Measurements from ENCODE around the gene CASP5.
"Not testable (repeated sequence)": the region's sequence is repeated elsewhere in the genome, so short reads cannot be mapped to it uniquely, and the experiment has no call there.

Gene CASP5

DNA sequence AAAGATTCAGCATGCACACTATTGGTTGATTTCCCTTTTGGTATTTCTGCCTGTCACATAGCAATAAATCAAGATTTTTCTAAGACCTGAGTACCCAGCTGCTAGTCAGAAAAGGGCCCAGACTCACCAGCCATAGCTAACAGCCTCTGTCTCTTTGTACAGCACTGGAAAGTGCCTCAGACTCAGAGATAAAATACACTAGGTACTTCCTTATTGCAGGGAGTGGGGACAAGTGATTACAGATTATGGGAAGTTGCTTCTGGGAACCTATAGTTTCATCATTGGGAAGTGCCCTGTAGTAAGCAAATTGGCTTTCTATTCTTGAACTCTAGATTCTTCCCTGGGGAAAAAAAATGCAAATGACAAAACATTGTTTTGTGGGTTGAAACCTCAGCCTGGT, at the start of gene CASP5:
CASP5 (minus strand) TSS at position 166 of the 400 bp plus-strand sequence; CDS start at position 134, 32 bp downstream.
- no peak for DNase-seq

DNA sequence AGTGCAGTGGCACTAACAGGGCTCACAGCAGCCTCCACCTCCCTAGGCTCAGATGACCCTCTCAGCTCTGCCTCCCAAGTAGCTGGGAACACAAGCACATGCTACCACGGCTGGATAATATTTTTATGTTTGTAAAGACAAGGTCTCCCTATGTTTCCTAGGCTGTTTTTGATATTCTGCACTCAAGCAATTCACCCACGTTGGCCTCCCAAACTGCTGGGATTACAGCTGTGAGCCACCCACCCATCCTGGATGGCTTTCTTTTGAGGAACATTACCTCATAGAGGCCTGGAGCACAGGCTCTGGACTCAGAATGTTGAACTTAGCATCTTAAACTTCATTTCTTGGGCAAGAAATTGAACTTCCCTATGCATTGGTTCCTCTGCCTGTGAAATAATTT, 49.1 kb upstream of the CASP5 start:
- DNase-seq: not testable (repeated sequence)

DNA sequence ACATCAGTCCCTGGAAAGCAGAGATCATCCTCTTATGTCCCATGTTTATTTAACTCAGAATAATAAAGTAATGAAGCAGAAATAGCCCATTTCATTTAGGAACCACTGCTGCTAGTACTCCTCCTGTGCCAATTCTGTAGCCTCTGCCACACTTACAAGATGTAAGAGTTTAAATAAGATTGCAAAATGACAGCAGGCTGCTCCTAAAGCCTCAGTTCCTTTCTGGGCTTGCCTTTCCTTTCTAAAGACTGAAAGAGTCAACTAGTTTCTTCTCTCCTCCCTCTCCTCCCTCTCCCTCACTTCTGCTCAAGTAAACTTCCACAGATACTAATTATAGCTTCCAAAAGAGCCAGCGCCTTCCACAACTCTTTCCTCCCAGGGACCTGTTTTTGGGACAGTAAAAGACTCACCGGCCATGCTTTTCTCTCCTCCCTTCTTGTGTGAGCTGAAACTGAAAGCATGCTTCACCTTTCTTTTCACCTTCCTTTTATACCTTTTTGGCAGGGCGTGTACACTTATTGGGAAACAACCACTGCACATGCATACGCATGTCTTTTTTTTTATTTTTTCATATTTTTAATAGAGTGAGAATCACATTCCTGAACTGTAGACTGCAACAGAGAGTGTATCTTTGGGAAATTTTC, 48.2 kb upstream of the CASP5 start:
- no peak for DNase-seq

DNA sequence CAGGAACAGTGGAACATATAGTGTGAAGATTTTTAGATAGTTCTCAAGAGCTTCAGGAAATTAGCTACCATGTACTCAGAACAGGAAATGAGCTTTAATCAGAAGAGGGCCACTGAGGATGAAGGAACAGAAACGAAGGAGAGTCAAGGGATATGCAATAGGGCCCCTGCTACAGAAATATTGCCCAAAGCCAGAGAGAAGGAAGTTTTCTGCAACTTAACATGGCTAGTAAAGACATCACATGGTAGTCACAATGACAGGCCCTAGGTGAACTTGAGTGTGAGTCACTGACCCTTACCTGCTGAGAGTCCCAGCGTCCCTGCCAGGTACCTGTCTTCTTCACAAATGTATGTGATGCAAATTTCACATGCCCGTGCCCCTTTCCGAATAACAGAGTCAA, 47.3 kb upstream of the CASP5 start:
- no peak for DNase-seq

DNA sequence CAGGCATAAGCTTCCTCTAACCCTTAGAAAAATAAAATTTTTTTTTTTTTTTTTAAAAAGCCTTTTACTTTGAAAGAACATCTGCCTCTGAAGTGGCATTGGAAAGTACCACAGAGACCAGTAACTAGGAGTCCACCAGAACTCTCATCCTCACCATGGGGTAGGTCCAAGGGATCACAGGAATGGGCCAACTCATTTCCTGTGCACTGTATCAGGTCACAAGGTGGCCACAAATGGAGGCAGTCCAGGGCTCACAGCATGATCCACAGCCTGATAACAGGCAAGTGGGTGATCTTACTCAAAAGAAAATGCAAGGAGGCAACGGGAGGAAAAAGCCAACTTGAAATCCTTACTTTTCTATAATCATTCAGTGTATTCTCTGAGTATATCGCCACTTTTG, 46.8 kb upstream of the CASP5 start:
- not testable (repeated sequence) for DNase-seq

DNA sequence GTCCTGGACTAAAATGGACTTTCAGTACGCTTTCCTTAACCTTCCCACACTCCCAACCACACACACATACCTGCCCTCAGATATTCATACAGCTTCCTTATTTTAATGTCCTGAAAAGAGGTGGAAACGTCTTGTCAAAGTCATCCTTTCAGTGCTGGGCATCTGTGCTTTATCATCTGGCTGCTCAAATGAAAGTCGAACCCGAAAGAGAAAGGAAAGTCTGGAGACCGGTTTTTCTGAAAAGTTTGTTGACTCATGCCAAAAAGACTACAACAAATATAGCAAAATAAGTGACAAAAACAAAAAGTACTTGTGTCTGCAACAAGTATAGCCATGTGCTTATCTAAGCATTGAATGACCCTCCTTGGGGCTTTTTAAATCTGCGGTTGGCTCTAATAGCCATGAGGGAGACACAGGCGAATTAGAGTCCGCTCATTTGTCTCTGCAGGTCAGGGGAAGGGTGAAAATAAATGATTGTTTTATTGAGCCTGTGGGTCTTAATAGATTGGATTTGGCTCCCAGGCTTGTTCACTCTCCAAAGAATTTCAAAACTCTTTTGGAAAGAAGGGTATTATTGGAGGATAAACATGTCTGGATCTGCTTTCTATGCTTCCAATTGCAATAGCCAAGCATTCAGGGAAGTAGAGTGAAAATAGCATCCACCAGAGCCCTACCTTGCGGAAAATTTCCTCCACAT, 40.4 kb upstream of the CASP5 start:
- not testable (repeated sequence) for DNase-seq

DNA sequence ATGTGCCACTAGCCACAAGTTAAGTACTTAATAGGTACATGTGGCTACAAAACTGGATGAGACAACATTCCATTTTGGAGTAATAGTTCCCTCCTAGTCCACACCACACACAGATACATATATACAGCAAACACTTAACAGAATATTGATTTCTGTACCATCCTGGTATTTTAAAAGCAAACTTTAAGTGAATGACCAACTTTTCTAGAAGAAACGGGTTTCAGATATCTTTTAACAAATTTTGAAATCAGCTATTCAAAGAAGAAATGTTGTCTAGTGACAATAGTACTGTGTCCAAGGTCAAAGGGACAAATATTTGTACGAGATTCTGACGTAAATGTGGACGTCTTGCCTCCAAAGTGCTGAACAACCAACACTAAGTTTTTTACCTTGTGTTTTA, 34.5 kb upstream of the CASP5 start:
- DNase-seq: no peak

DNA sequence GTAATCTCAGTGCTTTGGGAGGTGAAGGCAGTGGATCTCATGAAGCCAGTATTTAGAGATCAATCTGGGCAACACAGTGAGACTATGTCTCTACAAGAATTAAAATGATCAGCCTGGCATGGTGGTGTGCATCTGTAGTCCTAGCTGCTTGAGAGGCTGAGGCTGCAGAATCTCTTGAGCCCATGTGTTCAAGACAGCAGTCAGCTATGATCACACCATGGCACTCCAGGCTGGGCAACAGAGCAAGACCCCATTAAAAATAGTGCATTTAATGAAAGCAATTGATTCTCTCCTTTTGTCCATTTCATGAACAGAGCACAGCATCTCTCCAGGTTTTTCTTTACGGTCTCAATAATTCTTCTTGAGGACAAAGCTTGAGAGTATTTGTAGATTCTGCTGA, 33.5 kb upstream of the CASP5 start:
- no peak for DNase-seq

DNA sequence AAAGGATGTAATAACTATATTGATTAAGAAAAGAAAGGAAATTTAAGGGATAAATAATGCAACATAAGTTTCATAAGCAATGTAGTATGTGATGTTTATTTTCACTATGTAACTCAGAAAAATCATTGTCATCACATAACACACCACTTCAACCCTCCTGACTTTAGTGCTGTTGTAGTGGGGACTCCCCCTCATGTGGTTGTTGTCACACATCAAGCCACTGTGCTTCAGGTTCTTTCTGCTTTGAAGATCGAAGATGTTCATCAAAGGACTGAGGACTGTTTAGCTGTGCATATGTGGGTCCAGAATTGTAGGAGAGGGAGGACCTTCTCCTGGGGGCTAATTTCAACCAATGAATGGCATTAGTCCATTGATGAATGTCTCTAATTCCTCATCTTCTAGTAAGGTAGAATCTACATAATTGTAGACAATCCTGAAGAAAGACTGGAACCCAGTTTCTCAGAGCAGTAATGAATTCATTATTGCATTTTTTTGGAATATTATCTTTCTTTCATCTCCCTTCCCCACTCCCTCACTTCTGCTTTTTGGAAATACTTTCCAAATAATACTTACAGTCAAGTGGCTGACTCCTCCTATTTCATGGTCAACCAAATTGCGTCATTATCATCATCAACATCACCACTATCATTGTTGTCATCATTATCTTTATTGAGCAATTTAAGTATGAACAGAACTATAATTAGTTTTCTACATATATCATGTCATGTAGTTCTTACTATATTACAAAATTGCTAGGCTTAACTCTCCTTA, 31.9 kb upstream of the CASP5 start:
- no peak for DNase-seq

DNA sequence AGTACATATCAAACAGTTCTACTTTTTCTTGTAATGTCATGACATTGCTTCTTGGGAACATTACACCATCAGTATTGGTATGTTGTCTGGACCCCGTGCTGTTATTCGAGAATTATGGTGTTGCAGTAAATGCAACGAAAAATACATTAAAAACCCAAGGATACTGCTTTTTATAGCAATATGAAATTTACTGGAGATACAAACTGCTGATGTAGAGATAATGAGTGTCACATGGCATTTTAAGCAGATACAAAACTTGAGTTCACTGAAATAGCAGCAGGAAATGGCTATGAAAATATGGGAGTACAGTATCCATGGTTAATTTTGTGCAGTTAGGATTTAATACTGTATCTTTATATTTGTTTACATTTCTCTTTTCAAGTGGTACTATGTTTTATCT, 29.5 kb upstream of the CASP5 start:
- DNase-seq: no peak

DNA sequence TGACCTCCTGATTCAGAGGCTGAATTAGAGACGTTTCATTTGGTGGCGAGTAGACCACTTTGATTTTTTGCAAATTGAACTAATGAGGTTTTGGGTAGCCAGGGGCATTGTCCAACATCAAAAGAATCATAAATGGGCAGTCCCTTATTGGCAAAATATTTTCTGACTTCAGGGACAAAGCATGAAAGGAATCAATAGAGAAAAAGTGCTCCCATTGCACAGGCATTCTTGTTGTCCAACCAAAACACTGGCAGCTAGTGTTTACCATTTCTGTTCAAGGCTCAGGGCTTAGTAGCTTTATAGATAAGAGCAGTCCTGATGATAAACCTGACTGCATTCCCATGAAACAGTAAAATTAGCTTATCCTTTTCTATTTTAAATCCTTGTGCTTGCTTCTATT, 28.6 kb upstream of the CASP5 start:
- no peak for DNase-seq

DNA sequence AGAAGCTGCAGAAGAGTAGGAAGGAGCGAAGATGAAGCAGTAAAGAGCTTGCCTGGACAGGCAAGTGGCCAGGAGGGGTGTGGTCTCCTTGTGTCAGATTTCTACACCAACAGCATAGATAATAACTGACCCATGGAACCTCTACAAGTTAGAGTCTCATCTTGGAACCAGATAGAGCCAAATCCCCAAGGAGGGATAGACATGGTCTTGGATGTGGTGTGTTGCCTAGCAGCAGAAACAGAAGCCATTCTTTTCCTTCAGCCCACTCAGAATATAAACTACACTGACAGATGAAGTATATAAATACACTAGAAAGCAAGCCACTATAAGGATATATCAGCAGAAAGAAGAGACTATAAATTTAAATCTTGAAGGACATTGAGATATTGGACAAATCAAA, 26.5 kb upstream of the CASP5 start:
- no peak for DNase-seq

DNA sequence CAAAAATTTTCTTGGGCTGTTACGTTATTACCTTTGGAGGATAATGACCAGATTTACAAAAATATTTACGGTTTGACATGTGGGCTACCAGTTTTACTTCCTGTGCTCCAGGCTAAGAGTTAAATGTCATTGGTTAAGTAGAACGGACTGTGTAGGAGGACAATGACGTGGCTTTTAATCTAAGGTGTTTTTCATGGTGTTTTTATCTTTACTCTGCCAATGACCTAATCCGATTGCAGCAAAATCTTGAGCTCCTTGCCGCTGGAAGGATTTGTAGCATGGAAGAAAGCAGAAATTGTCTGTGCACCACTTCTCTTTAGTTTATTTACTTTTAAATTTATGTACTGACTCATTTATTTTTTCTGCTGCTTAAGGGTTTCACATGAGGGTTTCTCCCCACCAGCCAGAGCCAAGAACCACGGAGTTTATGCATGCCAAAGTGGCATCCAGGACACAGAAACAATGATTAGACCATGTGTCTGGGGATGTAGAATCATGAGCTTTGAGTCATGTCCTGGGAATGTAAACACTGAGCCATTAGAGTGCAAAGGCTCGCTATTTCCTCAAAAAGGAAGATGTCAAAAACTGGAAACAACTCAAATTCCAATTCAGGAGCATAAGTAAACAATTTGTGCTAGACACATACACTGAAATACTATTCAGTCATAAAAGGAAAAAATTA, 24.1 kb upstream of the CASP5 start:
- peak; percentile 89 for DNase-seq

DNA sequence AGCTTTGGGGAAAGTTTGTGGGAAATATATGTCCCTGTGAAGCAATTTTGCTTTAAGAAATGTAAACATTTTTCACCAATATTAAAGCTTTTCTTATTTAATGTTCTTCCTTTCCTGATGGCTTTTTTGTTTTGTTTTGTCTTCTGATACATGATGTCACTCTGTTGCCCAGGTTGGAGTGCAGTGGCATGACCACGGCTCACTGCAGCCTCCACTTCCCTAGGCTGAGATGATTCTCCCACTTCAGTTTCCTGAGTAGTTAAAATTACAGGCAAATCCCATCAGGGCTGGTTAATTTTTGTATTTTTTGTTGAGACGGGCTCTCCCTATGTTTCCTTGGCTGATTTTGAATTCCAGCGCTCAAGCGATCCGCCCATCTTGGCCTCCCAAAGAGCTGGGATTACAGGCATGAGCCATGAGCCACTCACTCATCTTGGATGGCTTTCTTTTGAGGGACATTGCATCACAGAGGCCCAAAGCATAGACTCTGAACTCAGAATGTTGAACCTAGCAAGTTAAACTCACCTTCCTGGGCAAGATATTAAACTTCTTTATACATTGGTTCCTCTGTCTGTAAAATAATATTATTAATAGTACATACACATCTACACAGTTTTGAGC, 22.8 kb upstream of the CASP5 start:
- DNase-seq: no peak

DNA sequence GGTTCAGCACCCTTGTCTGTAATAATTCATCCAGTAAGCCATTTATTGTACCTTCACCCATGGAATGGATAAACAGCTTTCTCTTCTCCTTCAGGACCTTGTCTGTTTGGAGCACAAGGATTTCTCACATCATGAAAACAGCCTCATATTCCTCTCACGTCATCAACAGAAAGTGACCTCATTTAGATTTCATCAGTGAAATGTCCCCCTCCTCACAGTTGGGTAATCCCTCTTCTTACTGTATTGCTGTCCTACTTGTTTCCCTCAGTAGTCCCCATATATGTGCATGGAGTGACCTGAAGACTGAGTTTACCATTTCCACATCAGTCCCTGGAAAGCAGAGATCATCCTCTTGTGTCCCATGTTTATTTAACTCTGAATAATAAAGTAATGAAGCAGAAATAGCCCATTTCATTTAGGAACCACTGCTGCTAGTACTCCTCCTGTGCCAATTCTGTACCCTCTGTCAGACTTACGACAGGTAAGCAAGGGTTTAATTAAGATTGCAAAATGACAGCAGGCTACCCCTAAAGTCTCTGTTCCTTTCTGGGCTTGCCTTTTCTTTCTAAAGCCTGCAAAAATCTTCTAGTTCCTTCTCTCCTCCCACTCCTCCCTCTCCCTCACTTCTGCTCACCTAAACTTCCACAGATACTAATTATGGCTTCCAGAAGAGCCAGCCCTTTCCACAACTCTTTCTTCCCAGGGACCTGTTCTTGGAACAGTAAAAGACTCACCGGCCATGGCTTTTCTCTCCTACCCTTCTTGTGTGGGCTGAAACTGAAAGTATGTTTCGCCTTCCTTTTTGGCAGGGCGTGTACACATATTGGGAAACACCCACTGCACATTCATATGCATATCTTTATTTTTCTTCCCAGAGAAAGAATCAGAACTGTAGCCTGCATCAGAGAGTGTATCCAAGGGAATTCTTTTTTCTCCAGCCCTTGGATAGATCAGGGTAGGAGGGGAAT, 21.9 kb upstream of the CASP5 start, which contains the start of gene CARD16:
CARD16 (minus strand) TSS at position 779 of the 968 bp plus-strand sequence; CDS start at position 741, 38 bp downstream.
- DNase-seq: peak; percentile 2

DNA sequence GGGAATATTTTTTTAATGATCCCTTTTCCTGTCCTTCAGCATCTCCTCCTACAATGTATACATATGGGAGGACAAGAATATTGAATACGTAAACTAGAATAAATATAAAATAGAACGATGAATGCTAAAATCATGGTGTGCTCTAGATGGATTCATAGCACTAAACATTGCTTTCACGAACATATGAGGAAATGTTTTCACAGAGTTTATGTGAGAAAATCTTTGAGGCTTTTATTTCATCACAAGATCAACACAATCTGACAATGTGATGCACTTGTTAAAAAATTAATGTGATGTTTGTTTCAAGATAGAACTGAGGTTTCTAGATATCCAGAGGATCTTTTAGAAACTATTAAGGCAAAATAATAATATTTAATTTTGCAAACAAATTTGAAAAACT, 19.2 kb upstream of the CASP5 start:
- no peak for DNase-seq

DNA sequence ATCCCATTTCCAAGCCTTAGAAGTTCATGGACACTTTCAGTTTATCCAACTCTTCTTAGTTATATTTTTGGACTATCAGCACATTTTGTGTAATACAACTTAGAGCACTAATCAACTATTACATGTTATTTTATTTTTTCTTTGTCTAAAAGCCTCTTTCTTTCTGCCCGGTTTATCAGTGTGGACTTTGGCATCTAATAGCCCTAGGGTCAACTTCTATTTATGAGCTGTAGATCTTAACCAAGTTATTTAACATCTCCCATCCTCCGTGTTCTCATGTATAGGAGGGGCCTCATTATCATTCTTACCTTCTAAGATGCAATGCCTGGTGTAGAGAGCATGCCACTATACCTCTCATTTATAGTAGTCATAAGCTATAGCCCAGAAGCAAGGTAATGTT, 17.7 kb upstream of the CASP5 start:
- no peak for DNase-seq

DNA sequence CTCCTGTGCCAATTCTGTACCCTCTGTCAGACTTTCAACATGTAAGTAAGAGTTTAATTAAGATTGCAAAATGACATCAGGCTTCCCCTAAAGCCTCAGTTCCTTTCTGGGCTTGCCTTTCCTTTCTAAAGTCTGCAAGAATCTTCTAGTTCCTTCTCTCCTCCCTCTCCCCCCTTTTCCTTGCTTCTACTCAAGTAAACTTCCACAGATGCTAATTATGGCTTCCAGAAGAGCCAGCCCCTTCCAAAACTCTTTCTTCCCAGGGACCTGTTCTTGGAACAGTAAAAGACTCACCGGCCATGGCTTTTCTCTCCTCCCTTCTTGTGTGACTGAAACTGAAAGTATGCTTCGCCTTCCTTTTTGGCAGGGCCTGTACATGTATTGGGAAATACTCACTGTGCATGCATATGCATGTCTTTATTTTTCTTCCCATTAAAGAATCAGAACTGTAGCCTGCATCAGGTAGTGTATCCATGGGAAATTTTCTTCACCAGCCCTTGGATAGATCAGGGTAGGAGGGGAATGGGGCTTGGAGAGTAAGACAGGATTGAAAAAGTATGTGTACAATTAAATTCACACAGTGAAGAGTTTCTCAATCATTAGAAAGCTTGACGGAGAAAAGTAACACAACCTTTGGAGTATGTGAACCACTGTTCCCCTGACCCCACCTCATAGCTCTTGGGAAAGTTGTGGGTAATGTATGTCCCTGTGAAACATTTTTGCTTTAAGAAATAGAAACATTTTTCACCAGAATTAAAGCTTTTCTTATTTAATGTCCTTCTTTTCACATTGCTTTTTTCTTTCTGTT, 12.0 kb upstream of the CASP5 start, which contains the start of gene CASP1:
CASP1 (minus strand) TSS at position 332 of the 808 bp plus-strand sequence; CDS start at position 301, 31 bp downstream.
- no peak for DNase-seq

DNA sequence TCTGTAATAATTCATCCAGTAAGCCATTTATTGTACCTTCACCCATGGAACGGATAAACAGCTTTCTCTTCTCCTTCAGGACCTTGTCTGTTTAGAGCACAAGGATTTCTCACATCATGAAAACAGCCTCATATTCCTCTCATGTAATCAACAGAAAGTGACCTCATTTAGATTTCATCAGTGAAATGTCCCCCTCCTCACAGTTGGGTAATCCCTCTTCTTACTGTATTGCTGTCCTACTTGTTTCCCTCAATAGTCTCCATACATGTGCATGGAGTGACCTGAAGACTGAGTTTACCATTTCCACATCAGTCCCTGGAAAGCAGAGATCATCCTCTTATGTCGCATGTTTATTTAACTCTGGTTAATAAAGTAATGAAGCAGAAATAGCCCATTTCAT, 11.4 kb upstream of the CASP5 start:
- not testable (repeated sequence) for DNase-seq

DNA sequence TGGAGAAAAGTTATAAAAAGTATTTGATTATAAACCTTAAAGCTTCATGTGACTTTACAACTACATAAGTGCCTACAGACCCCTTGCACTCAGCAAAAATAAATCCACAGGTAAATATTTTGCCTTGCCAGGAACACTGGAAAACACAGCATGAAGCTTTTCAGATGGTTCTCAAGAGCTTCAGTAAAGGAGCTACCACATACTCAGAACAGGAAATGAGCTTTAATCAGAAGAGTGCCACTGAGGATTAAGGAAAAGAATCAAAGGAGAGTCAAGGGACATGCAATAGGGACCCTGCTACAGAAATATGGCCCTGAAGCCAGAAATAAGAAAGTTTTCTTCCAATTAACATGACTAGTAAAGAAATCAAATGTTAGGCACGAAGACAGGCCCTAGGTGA, 10.8 kb upstream of the CASP5 start:
- DNase-seq: no peak

DNA sequence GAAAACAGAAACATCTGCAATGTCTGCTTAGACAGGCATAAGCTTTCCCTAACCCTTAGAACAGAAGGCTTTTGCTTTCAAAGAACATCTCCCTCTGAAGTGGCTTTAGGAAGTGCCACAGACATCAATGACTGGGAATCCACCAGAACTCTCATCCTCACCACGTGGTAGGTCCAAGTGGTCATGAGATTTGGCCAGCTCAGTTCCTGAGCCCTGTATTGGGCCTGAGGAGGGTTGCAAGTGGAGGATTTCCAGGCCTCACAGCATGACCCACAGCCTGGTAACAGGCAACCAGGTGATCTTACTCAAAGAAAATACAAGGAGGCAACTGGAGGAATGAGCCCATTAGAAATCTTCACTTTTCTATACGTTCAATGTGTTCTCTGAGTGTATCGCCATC, 10.4 kb upstream of the CASP5 start:
- DNase-seq: no peak

Data from kidney glomerular epithelial cell (primary cell).